HG03520 (cell line): ENCODE data around the gene MTFR1L.
A peak's percentile ranks its signal among the peaks of the same experiment; 100 is the strongest.

Experiments
- ATAC-seq: cut with Tn5 transposase; IDR thresholded peaks from one replicate; pipeline ENCODE4 v1.9.1; 2021; ENCODE audit warnings: mild to moderate bottlenecking, moderate library complexity; ENCODE audit not compliant: unreplicated experiment

Gene MTFR1L

GRCh38 chr1:25819491-25820246 is at the start of gene MTFR1L:
TSS of gene MTFR1L (plus strand) at chr1:25819954. CDS start at chr1:25823105, 3,151 bp downstream.
- ATAC-seq = peak; percentile 74

DNA sequence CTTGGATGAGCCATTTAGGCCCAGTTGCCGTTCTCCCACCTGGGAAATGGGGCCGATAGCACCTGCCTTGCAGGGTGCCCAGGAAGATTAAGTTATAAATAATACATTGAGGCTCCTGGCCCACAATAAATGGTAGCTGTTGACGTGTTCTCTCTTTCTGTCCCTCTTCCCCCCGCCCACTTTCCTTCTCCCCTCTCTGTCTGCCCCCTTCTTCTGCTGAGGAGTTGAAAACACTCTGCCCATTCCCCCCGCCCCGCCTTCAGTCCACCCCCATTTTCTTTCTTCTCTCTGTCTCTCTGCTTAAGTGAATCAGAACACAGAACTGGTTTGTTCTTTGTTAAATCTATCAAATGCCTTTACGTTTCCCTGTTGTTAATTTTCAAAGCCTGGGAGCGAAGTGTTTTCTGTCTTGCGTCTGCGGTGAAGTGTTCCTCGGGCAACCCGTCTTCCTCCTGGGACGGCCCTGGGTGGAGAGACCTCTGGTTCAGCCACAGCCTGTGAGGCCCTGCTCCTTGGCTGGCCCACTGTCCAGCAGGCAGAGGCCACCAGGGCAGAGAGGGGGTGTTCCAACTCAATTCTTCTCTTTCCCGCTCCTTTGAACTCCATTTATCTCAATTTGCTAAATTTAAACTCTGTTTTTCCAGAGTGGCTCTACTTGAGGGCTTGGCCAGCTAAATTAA is 49.1 kb upstream of the MTFR1L start:
- no peak for ATAC-seq

GRCh38 chr1:25771221-25772114 is 48.3 kb upstream of the MTFR1L start:
- ATAC-seq = no peak

GRCh38 chr1:25772164-25772563 is 47.6 kb upstream of the MTFR1L start:
- ATAC-seq = no peak

DNA sequence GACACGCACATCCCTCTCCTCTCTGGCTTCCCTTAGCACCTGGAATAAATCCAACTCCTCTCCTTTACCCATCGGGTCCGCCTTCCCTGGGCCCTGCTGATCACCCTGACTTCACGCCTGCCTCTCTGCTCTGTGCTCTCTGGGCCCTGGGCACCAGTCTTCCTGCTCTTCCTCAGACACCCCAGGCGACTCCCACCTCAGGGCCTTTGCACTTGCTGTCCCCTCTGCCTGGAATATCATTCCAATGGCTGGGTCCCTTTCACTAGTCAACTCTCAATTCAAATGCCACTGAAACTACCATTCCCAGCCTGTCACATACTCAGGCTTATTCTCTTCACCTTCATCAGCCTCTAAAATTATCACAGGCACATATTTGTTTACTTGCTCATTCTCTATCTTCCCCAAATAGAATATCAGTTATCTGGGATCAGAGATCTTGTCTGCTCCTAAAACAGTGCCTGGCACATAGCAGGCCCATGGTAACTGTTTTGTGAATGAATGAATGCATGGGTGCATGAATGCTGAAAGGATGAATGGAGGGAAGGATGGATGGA is 47.0 kb upstream of the MTFR1L start:
- ATAC-seq = no peak

GRCh38 chr1:25773441-25774125 is 46.2 kb upstream of the MTFR1L start:
- no peak for ATAC-seq

DNA sequence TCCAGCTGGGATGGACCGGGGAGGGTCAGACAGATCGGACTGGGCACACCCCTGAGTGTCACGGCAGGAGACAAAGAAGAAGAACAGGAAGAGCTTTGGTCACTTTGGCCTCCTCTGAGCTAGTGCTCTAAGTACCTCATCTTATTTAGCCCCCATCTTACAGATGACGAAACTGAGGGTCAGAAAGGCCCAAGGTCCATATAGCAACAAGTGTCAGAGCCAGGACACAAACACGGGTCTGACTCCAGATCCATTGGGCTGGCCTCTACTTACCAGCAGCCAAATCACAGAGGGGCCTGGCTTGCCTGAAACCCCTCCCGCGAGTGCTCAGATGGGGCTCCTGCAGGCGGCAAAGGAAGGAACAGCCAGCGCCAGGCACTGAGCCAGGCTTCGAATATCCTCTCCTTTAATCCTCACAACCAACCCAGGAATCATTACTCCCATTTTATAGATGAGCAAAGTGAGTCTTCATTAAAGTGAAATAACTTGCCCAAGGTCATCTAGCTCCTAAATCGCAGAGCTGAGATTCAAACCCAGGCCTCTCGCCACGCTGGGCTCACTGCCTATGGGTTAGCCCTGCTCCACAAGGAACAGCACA is 45.4 kb upstream of the MTFR1L start:
- ATAC-seq = no peak

DNA sequence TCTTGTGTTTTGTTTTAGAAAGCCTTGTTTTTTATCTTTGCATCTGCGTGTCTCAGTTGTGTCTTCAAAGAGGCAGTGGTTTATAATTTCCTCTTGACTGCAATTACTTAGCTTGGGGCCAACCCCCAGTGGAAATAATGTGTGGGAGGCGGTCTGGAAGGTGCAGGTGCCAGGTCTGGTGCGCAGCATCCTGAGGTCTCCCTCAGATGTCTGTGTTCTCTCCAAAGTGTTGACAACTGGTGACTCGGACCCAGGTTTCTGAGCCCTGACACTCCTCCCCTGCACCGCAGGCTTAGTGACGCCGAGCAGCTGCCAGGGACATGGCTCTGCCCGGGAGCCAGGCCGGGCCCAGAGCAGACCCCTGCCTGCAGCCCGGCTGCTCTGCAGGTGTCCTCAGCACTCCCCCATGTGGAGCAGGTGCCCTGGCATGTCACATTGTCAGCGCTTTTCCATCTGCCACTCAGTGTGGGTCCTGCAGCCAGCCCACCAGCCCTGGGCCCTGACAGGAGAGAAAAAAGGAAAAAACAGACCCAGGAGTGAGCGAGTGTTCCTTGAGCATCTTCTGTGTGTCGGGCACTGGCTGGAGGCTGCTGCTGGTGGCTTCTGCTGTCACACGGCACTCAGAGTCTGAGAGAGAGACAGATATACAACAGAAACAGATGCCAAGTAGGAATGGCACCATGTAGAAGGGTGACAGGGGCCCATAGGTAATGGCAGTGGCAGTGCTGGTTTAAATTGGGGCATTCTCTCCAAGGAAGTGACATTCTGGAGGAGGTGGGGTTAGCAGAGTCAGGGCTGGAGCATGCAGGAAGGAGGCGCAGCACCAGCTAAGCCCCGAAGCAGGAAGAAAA is 44.6 kb upstream of the MTFR1L start:
- ATAC-seq = no peak

DNA sequence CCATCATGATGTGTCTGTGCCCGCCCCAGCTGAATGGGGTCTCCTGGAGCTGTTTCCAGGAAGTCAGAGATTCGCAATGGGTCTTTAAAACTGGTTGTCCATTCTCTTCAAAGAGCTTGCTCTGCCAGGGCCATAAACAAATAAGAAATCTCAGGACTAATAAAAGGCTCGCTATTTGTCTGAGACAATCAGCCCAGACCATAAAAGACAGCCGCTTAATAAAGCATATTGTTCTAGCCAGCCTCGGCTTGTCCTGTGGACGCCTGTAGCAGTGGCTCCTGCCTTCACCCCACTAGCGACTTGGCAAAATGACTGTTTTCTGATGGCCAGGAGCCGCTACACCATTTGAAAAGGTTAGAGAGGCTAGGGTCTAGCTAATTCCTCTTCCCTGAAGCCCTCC is 40.4 kb upstream of the MTFR1L start:
- ATAC-seq = no peak

DNA sequence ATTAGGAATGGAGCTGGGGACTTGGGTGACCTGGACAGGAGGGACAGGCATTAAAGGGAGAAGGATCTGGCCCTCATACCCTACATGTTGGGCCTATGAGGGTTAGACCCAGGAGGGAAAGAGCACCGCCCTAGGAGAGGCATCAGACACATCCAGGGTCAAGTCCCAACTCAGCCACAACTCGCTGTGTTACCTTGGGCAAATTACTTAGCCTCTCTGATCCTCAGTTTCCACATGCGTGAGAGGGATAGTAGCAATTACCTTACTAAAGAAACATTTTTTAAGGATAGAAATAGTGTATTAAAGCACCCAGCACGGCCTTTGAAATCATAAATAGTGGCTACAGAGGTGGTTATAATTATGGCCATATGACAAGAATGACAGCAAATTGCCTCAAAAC is 39.9 kb upstream of the MTFR1L start:
- ATAC-seq = no peak

DNA sequence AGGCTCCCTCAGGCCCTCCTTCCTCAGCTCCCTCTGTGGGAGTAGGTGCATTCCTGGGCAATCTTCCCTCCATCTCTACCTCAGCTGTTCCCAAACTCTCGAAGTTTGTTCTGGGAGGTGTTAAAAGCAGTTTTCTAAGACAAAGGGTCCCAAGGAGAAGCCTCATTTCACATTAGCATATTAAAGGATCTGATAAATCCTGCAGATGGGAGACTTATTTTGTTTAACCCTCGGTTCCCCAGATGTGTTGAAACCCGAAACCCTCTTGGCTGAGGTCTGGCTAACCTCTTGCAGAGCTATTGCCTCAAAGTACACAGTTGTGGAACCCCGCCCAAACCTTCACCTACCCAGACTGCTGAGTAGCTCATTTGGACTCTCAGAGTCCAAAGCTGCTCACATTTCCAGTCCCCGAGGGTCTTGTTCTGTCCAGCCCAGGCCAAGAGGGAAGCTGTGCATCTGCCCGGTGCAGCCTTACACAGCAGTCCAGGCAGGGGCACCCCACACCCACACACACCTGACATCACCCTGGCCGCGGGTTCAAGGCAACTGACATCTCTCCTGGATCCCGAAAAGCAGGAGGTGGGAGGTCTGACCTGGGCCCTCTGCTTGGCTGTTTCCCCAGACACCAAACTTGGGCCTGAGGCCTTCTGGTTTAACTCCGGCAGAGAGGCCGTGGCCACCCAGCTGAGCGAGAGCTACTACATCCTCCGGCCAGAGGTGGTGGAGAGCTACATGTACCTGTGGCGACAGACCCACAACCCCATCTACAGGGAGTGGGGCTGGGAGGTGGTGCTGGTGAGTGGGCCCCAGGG is 39.2 kb upstream of the MTFR1L start:
- no peak for ATAC-seq

DNA sequence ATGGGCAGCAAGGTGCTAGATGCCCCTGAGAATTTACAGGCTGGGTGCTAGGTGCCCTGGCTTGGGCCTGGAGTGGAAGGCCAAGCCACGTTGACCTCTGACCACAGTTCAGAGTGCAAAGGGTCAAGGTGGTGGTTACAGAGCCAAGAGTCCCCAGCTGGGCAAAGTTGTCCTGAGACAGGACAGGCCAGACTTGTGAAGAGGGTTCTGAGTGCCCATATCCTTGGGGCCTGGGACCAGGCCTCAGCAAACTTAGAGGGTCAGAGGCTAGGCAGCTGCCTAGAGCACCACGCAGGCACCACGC is 38.7 kb upstream of the MTFR1L start:
- no peak for ATAC-seq

DNA sequence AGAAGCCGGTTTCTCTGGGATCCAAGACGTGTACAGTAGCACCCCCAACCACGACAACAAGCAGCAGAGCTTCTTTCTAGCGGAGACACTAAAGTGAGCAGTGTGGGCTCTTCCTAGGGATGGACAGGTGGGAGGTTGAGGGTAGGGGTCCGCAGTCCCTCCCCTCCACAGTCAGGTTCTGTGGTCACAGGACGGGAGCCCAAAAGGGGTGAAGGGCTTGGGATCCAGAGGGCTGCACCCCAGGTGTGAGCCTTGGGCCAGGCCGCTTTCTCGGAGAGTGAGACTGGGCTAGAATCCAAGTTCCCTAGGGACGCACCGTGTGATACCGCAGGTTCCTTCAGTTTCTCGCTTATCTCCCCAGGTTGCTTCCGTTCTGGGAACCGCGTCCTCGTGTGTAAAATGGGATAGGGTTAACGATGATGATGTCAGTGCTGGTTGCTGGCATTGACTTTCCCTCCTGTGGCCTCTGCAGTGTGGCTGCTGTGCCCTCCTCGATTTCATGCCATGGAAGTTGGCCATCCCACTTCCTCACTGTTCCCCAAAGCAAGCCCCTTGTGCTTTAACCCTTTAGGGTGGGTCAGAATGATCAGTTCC is 37.0 kb upstream of the MTFR1L start:
- ATAC-seq = no peak

GRCh38 chr1:25784575-25785051 is 35.1 kb upstream of the MTFR1L start:
- ATAC-seq = no peak

- no peak for ATAC-seq
Observed at GRCh38 chr1:25785333-25786067, 34.3 kb upstream of the MTFR1L start.

DNA sequence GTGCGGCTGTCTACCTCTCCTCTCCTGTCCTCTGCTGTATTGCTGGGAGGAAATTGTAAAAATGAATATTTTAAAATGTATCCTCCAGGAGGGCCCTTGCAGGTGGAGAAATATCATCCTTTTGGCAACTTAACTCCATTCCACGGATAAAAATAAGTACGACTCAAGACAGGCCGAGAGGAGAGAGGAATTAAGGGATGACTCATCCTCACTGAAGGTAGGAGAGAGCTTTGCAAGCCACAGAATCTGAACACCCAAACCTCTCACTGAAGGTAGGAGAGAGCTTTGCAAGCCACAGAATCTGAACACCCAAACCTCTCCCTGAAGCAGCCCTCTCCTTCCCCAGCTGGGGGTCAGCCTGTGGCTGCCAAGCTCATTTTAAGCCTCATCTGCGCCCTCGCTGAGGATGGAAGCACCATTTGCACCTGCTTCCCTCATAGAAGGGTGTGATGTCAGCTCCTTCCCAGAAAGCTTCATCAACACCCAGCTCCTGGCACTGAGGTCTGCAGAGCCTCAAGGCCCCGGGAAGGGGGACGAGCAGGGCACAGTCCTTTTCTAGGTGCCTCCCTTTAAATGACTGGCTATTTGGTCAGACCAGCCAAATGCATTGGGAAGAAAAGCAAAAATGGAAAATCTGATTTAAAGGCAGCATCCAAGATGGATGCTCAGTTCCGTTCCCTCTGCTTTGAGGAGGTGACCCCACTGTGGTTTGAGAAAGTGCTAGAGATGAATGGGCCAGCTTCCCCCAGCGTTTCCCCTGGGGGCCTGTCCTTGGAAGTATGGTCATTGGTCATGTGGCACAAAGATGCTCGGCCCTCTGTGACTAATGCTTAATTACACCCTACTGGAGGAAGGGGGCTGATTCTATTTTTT is 32.6 kb upstream of the MTFR1L start:
- ATAC-seq = no peak
